Epidermal melanocyte (primary cell): Measurements from ENCODE around the gene MUC20.
"Not testable (repeated sequence)": the region's sequence is repeated elsewhere in the genome, so short reads cannot be mapped to it uniquely, and the experiment has no call there.

Experiments
- DNase-seq: peaks from one replicate; pipeline ENCODE4 v3.0.0; 2011; ENCODE audit warnings: low spot score; ENCODE audit not compliant: insufficient read length

The MUC20 gene

GRCh38 chr3:195720831-195721506 is at the start of gene MUC20:
Gene MUC20 (plus strand): TSS chr3:195720978. CDS start chr3:195721008, 30 bp downstream.
- not testable (repeated sequence) for DNase-seq

- DNase-seq: not testable (repeated sequence)
Measured at GRCh38 chr3:195671283-195671682, 49.5 kb upstream of the MUC20 start.

GRCh38 chr3:195673711-195674110 is 47.1 kb upstream of the MUC20 start:
- not testable (repeated sequence) for DNase-seq

GRCh38 chr3:195678391-195679015 is 42.3 kb upstream of the MUC20 start:
- DNase-seq: not testable (repeated sequence)

- not testable (repeated sequence) for DNase-seq
Measured at GRCh38 chr3:195680690-195681089, 40.1 kb upstream of the MUC20 start.

- DNase-seq: not testable (repeated sequence)
Measured at GRCh38 chr3:195681458-195682103, 39.2 kb upstream of the MUC20 start.

GRCh38 chr3:195682104-195682742 is 38.6 kb upstream of the MUC20 start:
- DNase-seq: not testable (repeated sequence)

- not testable (repeated sequence) for DNase-seq
Measured at GRCh38 chr3:195683722-195684526, 36.9 kb upstream of the MUC20 start.

- DNase-seq: not testable (repeated sequence)
Measured at GRCh38 chr3:195684527-195685257, 36.1 kb upstream of the MUC20 start.

GRCh38 chr3:195686537-195687208 is 34.1 kb upstream of the MUC20 start:
- DNase-seq: not testable (repeated sequence)

- DNase-seq: not testable (repeated sequence)
Measured at GRCh38 chr3:195687209-195687760, 33.5 kb upstream of the MUC20 start.

GRCh38 chr3:195688471-195689183 is 32.2 kb upstream of the MUC20 start:
- not testable (repeated sequence) for DNase-seq

GRCh38 chr3:195689184-195690070 is 31.4 kb upstream of the MUC20 start:
- DNase-seq: not testable (repeated sequence)

GRCh38 chr3:195690951-195691350 is 29.8 kb upstream of the MUC20 start:
- no peak for DNase-seq

GRCh38 chr3:195691596-195692353 is 29.0 kb upstream of the MUC20 start:
- not testable (repeated sequence) for DNase-seq

- no peak for DNase-seq
Measured at GRCh38 chr3:195692354-195692685, 28.5 kb upstream of the MUC20 start.

GRCh38 chr3:195692781-195693427 is 27.9 kb upstream of the MUC20 start:
- DNase-seq: no peak
